ENCODE results near the gene EYS.

DNA sequence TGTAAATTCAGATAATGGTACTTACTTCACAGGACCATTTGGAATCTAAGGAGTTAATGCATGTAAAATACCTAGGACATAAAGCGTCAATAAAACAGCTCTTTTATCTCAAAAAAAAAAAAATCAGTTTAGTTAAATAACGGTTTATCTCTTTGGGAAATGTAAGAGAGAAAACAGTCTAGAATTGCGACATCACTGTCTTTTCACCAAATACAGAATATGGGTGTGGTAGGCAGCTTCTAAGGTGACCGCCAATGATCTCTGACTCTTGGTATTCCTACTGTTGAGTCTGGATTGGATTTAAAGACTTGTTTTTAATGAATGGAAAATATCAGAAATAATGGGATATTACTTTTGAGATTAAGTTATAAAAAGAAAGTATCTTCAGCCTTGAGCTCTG, 111.5 kb downstream of the EYS start:
- TF ChIP-seq ZC3H10 (CRISPR knock-in tag; IDR thresholded peaks at IDR 0.05) = no peak
- no peak for TF ChIP-seq OSR1 (CRISPR knock-in tag; IDR thresholded peaks at IDR 0.05)
- TF ChIP-seq, protein P1, sequence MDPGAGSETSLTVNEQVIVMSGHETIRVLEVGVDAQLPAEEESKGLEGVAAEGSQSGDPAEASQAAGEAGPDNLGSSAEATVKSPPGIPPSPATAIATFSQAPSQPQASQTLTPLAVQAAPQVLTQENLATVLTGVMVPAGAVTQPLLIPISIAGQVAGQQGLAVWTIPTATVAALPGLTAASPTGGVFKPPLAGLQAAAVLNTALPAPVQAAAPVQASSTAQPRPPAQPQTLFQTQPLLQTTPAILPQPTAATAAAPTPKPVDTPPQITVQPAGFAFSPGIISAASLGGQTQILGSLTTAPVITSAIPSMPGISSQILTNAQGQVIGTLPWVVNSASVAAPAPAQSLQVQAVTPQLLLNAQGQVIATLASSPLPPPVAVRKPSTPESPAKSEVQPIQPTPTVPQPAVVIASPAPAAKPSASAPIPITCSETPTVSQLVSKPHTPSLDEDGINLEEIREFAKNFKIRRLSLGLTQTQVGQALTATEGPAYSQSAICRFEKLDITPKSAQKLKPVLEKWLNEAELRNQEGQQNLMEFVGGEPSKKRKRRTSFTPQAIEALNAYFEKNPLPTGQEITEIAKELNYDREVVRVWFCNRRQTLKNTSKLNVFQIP (CRISPR knock-in tag; IDR thresholded peaks at IDR 0.05; ENCODE audit: borderline replicate concordance, low read depth) = no peak
- TF ChIP-seq, protein P2, sequence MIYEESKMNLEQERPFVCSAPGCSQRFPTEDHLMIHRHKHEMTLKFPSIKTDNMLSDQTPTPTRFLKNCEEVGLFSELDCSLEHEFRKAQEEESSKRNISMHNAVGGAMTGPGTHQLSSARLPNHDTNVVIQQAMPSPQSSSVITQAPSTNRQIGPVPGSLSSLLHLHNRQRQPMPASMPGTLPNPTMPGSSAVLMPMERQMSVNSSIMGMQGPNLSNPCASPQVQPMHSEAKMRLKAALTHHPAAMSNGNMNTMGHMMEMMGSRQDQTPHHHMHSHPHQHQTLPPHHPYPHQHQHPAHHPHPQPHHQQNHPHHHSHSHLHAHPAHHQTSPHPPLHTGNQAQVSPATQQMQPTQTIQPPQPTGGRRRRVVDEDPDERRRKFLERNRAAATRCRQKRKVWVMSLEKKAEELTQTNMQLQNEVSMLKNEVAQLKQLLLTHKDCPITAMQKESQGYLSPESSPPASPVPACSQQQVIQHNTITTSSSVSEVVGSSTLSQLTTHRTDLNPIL (CRISPR knock-in tag; IDR thresholded peaks at IDR 0.05; ENCODE audit: low read depth) = no peak
- no peak for TF ChIP-seq BACH2 (CRISPR knock-in tag; IDR thresholded peaks at IDR 0.05; ENCODE audit: borderline replicate concordance)
- TF ChIP-seq PATZ1 (CRISPR knock-in tag; IDR thresholded peaks at IDR 0.05; ENCODE audit: borderline replicate concordance) = no peak
- no peak for TF ChIP-seq TCF4 (CRISPR knock-in tag; IDR thresholded peaks at IDR 0.05; ENCODE audit: borderline replicate concordance)
- no peak for TF ChIP-seq ZFP30 (CRISPR knock-in tag; IDR thresholded peaks at IDR 0.05)
- no peak for TF ChIP-seq ARNTL (CRISPR knock-in tag; IDR thresholded peaks at IDR 0.05; ENCODE audit: borderline replicate concordance, low read depth)
- TF ChIP-seq SNAI2 (CRISPR knock-in tag; IDR thresholded peaks at IDR 0.05) = no peak
- no peak for TF ChIP-seq CSDC2 (CRISPR knock-in tag; IDR thresholded peaks at IDR 0.05)
- no peak for TF ChIP-seq ZFP3 (CRISPR knock-in tag; IDR thresholded peaks at IDR 0.05)

Measured in SK-N-SH treated with all-trans-retinoic acid at 6 μM for 48 hours (cell line).